CD4-positive, alpha-beta T cell treated with Interleukin-12 subunit alpha and Interleukin-12 subunit beta, for 1 hour (primary cell): ENCODE results near the gene RASGRP1.

Source experiments
- DNase-seq: peaks from one replicate; pipeline ENCODE4 v3.0.0-alpha.2; 2020

RASGRP1 gene

DNA sequence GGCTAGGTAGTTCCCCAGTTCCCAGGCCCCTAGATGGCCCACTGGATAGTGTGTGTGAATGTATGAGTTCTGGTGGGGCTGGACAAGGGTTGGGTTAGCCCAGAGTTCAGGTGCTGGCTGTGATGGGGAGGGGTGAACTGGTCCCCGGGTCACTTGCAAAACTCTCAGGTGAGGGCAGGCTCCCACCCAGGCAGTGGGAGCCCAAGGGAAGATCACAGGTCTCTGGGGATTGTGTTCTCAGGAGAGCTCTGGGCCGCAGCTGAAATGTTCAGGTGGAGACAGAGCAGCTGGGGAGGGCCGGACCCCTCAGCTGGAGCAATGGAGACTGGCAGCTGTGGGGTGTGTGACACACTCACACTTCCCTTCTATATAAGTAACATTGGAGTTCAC is 123.5 kb downstream of the RASGRP1 start:
- DNase-seq = no peak

DNA sequence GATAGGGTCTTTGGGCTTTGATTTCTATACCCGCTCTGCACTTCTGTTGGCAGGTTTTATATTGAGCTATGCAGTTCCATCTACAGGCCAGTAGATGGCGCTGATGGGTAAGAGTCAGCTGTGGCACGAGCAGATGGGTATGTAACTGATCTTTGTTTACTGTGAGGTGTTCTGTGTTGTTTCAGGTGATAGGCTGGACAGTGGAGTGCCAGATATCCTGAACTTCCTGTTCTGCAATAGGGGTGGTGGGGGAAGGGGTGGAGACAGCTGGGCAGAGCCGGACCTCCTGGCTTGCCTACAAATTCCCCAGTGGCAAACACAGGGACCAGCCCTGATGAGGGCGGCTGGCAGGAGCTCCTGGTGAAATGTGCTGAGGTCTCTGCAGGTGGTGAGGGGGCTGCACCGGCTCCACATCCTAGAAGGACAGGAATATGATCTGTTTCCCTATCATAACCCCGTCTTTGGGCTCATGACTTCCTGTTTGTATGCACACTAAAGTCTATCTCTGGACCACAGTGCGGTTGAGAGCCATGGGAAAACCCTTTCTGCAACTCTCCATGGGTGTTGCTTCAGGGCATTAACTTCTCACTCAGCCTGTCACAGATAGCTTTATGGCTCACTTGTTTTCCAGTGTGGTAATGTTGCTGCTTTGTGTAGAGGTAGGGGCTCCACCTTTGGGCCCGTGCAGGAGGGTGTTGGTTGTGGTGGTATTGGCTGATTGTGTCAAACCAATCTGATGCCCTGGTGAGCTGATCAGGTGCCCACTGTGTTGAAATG is 124.1 kb downstream of the RASGRP1 start:
- peak; percentile 69 for DNase-seq
